GM21515 (cell line): ENCODE measurements around the gene PBX2.
"Not testable (repeated sequence)": the region's sequence is repeated elsewhere in the genome, so short reads cannot be mapped to it uniquely, and the experiment has no call there.

Source experiments
- ATAC-seq: cut with Tn5 transposase; IDR thresholded peaks from one replicate; pipeline ENCODE4 v1.9.1; 2021; ENCODE audit not compliant: unreplicated experiment

PBX2 gene

DNA sequence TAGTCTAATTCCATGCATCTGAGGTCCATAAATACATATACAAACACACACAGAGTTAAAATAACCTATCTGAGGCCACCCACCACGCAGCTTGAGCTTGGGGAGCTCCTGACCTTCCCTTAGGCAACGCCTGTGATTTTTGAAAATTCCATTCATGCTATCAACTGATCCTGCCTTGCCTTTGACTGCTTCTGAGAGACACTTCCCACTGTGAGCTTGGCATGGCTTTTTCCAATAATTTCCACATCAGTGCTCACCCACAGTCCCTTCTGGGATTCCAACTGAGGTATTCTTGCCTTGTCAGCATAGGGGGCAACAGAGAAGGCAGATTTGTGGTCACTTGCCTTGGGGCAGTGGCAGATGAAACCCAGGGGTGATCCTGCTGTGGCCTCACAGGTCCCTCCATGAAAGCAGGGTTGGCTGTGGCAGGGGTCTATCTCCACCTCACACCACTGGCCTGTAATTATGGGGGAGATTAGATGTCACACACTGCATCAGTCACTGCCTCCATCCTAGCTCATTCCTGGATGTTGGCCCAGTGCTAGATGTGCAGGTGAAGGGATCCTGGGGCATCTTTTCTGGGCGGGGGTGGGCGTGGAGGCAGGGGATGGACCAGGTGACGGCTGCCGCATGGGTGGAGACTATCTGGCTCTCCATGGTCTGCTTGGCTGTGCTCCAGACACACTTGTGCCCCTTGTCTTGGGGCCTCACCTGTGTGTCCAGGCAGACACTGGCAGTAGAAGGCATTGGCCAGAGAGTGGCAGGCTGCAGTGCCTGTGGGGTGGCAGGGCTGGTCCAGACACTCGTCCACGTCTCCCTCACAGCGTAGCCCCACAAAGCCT lies 13.6 kb upstream of the PBX2 start:
- ATAC-seq = no peak

DNA sequence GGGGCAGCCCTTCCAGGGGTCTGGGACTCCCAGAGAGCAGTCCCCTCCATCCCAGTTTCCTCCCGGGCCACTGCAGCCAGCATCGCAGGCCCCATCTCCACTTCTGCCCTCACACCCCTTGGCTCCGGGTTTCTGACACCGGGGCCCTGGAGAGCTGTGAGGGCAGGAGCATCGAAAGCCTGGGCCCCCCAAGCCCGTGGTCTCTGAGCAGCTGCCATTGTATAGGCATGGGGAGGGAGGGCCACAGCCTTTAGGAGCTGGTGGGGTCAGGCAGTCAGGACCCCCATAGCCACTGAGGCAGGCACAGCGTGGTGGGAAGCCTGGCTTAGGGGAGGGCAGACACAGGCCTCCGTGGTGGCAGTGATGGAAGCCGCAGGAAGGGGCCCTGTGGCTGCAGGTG lies 12.2 kb upstream of the PBX2 start:
- ATAC-seq = no peak

DNA sequence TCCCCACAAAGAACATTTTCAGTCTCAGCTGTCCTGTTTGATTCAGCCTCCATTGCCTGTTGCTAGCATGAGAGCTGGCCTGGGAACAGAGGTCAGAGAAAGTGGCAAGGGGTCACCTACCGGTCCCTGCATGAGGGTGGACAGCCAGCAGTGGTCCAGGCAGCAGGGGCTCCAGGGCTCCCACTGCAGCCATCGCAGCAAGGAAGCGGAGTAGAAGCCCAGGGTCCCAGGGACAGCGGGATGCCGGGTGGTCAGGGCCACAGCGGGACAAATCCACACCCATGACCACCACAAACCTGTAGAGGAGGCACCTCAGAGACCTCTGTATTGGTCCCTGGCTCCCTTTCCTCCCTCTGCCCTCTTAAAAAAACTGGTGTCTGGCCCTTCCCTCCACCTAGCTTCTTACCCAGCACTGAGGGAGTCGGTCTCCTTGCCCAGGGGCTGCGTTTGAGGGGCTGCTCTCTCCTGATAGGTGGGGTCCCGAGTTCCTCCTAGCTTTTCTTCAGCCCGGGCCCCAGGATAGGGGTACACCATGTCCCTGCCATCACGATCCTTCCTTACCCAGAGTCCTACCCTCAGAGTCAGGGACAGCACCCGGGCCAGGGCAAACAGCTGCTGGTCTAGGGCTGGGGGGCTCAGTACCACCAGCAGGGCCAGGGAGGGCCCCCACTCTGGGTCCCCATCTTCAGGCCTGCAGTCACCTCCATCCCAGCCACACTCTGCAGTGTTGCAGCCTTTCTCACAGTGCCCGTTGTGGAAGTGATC lies 10.9 kb upstream of the PBX2 start:
- no peak for ATAC-seq

DNA sequence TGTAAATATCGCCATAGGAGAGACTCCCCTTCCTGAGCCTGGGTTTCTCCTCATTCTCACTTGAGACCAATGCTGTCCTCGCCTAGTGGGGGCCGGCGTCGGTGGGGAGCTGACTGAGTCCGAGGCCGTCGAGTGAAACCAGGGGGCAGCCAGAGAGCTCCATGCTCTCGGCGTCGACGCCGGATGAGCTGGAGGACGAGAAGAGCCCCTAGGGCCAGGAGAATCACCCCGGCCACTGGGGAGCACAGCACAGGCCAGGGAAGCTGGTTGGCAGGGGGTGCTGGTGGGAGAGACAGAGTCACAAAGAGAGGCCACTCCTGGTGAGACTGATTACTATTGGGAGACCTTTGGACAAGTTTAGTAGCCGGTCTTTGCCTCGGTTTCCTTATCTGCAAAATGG lies 8.9 kb upstream of the PBX2 start:
- ATAC-seq = no peak

DNA sequence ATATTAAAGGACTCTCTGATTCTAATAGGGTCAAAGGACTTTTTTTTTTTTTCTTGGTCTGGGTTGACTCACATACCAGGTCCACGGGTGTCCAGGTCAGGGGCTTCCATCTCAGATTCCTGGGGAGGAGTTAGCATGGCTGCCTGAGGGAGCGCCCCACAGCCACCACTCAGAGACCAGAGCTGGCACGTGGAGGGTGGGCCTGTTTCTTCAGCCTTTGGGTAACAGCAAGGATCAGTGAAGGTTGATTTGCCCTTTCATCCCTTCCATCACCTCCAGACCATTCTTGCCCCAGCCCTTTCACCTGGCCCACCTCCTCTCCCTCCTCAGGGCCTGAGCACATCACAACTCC lies 8.3 kb upstream of the PBX2 start:
- ATAC-seq = no peak

DNA sequence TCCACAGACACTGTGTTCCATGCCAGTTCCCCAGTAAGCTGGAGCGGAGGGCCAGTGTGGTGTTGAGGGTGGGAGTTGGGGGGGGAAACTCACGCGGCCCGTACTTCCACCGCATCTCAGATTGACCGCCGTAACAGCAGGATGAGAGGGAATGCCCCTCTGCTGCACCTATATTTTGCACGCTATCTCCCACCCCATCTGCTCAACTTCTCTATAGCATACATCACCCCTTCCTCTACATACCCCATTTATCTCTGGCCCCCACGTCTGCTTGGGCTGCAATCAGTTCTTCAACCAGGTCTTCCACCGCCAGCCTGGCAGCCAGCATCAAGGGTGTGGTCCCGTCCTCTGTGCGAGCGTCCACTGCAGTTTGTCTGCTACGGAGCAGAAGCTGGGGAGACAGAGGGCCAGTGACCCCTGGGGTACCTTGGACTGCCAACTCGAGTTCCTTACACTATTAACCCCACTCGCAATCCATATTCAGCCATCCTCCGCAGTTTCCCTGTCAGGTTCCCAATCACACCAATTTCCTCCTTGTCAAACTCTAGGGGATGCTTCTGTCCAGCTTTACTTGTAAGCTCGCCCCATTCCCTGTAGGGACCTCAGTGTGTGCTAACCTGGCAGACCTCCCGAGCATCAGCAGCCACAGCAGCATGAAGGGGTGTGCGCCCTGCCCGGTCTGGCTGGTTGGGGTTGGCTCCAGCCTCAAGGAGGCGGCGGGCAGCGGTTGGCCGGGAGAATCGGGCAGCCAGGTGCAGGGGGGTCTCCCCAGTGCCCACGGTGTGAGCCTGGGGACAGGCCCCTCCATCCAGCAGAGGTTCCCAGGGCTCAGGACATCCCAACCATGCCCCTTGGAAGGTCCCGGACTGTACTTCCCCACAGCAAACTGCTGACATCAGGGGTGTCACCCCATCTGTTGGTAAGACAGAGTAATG lies 6.9 kb upstream of the PBX2 start:
- no peak for ATAC-seq

DNA sequence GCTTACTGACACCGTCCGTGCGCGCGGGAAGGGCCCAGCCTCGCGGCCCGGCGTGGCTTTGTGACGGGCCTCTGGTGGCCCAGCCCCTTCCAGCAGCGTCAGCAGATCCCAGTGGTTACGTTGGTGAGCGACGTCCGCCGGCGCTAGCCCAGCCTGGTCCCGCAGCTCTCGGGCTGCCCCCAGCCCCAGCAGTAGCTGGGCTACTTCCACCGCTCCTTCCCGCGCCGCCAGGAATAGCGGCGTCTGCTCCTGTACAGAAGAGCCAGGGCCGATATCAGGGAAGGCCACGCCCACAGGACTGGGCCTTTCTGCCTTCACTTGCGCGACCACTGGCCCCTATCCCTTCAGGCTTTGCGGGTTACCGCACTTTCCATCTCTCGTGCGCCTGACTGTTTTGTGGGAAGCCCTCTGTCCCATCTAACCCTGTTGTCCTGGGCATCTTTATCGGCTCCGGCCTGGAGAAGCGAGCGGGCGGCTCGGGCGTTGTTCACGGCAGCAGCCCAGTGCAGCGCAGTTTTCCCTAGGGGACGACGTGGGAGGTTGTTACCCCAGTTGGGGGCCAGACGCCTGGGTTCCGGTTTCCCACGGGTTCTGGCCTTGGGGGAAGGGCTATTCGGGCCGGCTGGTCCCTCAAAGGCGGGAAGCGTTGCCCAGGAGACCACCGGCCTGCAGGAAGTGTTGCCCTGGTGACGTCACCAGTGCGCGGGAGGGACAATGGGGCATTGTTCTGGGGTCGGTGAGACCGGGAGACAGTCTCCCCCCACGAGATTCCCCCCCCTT lies 6.1 kb upstream of the PBX2 start:
- peak; percentile 69 for ATAC-seq

DNA sequence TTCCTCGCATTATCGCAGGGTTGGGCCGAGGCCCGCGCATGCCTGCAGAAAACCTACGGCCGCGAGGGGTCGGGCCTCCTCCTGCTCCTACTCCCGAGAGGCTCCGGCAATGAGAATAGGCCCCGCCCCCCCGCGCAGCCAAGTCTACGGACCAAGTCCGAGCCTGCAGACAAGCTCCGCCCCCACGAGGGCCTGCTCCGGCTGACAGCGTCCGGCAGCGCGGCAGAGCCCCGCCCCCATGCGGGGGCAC lies 5.6 kb upstream of the PBX2 start:
- ATAC-seq = peak; percentile 70

DNA sequence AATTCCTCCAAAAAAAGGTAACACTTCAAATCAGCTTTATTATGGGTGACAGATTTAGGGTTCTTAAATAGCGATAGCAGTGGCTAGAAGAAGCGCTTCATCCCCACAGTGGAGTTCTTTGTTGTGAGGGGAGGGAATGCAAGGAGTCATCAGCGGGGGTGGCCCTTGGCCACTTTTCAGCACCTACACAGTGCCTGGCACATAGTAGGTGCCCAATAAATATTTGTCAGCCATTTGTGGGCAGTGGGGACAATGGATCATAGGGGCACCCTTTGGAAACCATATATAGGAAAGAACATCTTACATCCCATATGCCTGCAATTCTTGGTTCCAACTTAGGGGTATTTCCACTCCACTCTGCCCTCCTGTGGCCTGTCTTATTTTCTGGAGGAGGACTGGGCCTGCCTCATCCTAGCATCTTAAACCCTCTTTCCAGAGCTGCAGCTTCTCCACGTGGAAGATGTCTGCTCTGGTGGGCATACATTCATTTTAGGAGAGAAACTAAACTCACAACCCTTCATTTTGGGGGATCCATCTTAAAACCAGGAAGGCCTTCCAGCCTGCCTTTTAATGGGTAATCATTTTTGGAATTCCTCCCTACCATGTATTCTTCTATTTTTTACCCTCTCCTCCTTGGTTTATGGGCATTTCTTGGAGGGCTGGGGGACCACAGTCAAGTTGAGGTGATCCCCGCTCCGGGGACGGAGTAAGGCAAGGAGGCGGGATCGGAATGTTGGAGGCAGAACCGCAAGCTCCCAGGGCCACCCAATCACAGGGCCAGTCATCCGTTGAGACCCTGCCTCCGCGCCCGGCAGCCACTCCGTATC lies 5.0 kb upstream of the PBX2 start:
- ATAC-seq = no peak

DNA sequence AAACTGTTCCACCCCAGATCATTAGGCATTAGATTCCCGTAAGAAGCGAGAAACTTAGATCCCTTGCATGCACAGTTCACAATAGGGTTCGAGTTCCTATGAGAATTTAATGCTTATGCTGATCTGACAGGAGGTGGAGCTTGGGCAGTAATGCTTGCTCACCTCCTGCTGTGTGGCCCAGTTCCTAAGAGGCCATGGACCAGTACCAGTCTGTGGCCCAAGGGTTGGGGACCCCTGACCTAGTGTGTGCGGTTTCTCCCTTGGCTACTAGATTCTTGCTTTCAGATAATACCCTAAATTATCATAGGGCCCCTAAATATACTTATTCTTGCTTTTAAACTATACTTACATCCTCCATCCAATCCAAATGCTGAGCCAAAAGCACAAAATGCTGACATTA lies 4.4 kb upstream of the PBX2 start:
- ATAC-seq = no peak

DNA sequence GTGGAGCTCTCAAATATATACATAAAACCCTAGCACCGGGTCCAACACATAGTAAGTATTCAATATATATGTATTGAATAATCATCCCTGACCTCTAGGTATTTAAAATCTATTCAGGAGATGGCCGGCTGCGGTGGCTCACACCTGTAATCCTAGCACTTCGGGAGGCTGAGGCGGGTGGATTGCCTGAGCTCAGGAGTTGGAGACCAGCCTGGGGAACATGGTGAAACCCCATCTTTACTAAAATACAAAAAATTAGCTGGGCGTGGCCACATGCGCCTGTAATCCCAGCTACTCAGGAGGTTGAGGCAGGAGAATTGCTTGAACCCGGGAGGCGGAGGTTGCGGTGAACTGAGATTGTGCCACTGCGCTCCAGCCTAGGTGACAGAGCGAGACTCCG lies 3.1 kb upstream of the PBX2 start:
- not testable (repeated sequence) for ATAC-seq

DNA sequence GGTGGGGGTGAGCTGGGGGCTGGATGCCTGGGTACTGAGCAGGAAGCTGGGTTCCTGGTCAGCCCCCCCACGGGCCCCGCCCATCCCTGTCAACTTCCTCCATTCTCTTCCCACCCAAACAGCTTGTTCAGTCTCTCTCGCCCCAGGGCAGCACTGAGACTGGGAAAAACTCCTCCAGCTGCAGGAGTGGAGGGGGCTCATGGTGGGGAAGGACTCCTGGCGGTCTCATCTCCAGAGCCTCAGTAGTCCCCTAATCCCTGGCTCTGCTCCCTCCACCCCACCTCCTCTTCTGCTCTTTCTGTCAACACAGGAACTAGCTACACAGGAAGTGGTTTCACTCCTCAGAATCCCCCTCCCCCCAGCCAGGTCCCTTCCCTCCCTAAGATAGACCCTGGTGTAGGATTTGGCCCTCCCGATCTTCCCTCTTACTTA lies 2.6 kb upstream of the PBX2 start, which contains the start of gene GPSM3:
Gene GPSM3, minus strand, starts transcription at position 36 of the 432 bp plus-strand sequence. CDS start 130 bp downstream, outside the sequence.
- no peak for ATAC-seq

DNA sequence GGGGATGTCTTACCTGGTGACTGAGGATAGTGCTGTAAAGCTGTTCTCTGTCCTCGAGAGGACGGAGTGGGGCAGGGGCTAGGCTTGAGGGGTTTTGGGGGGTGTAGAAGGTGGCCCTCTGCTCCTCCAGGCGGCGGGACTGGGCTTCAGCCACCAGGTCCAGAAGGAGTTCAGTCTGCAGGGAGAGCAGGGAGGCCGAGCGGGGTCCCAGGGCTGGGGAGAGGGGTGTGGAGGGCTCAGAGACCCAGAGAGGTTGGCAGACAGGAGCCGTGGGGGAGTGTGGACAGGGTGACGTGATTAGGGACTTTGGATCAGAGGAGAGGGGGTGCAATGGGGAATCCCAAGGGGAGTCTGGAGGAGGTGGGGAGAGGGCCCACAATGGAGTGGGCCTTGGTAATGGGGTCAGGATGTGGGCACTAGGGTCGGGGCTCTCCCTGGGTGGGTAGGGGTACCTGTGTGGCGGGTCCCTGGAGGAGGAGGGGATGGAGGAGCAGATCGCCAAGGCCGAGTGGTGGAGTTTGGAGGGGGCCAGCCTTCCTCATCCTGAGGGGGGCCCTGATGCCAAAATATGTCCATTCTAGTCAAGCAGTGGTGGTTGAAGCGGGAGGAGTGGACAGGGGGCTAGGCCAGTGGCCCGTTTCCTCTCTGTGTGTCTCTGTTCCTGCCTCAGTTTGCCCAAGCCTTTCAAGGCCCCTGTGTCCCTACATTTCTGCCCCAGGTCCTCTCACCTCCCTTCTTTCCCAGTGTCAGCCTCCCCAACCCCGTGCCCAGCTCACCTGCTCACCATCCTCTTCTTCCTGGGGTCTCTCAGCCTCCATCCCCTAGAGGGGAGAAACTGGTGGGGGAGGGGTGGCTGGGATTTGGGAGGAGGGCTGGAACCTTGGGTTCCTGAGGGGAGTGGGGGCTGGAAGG lies 1.9 kb upstream of the PBX2 start:
- no peak for ATAC-seq

DNA sequence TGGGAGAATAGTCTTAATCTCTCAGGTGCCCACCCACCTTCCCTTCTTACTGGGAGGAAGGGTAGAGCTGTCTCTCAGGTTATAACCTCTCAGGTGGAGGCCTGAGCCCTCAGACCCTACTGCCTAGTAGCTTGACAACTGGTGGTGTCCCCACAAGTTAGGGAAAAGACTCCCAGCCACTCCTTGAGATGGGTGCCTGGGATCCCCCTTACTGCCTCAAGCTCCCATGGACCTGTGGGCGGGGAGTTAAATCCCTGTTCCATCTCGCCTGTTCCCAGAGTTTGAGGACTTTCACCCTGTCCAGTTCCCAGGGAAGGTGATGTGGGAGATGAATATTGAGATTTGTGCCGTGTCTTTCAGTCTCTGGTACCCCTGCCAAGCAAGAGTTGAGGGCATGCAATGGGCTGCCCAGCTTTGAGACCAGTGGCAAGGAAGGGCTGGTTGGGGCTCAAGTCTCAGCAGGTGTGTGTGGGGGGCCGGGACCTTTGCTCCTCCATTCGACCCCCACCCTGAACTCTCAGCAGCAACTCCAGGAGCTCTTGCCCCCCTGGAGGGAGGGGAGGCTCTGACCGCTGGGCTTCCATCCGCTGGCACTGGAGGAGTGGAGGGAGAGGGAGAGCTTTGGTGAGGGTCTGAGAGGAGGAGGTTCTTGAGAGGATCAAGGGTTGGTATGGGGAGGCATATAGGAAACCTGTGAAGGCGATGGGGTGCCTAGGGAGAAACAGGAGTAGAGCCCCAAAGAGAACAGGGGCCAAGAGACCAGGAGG lies 1.1 kb upstream of the PBX2 start:
- ATAC-seq = no peak

DNA sequence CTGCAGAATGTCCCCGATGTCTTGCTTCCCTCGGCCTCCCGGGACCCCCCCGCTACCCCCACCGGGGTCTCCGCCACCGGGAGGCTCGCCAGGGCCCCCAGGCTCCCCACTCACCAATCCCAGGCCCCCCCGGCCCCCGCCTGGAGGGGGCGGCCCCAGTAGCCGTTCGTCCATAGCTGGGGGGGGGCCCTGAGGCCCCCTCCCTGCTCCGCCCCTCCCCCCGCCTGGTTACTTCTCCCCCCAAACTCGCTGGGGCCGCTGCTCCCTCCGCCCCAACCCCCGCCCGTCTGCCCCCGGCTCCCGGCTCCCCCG lies 304 bp downstream of the PBX2 start:
- ATAC-seq = no peak

DNA sequence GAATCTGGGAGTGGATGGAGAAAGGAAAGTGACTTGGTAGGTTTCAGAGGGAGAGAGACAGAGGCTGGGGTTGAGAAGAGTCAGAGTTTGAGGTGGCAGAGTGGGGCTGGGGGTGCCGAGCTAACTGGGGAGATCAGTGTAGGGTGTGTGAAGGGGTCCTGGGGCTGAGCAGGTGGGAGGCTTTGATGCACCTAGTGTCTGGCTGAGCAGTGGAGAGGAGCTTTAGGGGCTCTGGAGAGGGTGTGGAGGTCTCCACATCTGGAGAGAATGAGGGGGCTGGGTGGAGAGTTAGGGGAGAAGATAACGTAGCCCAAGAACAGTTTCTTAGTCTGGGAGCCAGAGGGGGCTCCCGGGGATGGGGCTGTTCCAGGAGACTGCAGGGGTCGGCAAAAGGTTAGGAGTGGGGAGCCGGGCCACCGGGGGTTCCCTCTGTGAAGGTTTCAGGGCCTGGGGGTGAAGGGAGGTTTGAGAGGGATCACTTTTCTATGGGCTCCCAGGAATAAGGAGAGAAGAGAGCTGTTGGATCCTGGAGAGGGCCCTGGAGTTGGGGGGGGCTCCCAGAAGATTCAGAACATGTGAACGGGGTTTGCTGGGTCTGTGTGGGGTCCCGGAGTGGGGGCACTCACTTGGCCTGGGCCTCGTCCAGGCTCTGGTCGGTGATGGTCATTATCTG lies 797 bp downstream of the PBX2 start:
- ATAC-seq = no peak

DNA sequence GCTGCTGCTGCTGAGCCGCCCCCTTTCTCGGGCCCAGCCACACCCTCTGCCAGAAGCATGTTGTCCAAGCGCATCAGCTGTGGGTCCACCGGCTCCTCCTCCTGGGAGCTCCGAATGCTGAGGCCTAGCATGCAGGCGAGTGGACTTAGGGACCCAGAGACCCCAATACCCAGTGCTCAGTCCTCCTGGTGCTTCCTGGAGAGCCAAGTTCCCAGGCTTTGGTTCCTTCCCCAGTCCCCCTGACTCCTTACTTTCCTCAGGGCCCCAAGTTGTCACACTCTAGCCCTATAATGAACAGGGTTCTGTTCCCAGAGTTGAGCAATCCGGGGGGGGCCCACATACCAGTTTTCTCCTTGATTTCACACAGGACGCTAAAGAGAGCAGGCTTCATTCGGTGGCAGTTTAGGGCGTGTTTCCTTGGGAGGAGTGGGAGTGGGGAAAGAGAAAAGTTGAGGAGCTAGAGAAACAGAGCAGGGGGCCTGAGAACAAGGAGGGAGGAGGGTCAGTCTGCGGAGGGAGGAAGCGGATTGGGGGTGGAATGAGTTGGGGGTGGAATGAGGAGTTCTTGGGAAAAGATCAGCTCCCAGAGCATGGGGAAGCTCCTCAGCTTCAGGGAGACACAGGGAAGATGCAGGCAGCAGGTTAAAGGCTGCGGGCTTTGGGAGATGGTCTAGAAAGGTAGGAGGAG lies 1.5 kb downstream of the PBX2 start:
- no peak for ATAC-seq
